OCI-LY1 (cell line): Measurements from ENCODE around the gene PTPN5.
A peak's percentile ranks its signal among the peaks of the same experiment; 100 is the strongest.

Source experiments
- H2AFZ ChIP-seq: fragments of 200-600 bp; sonication (generic), shearing (Covaris generic); 2 replicates; pipeline ENCODE4 v1.6.0; 2014; ENCODE audit warnings: antibody characterized with exemption, mild to moderate bottlenecking, low read length
- H3F3A ChIP-seq: fragments of 200-600 bp; sonication (generic), shearing (Covaris generic); 2 replicates; pipeline ENCODE4 v1.6.0; 2014; ENCODE audit warnings: mild to moderate bottlenecking, antibody characterized with exemption, low read length, moderate library complexity; ENCODE audit not compliant: insufficient read depth
- H3K27ac ChIP-seq: fragments of 200-600 bp; sonication (generic); 2 replicates; pipeline ENCODE4 v1.5.1; 2014; ENCODE audit warnings: low read length, mixed run types, mild to moderate bottlenecking, low read depth; ENCODE audit not compliant: poor library complexity, severe bottlenecking
- H3K27me3 ChIP-seq: fragments of 200-600 bp; sonication (generic); 2 replicates; pipeline ENCODE4 v1.6.0; 2014; ENCODE audit warnings: antibody characterized with exemption, mild to moderate bottlenecking, low read length, moderate library complexity; ENCODE audit not compliant: insufficient read depth
- H3K36me3 ChIP-seq: fragments of 200-600 bp; sonication (generic); 2 replicates; pipeline ENCODE4 v1.6.1; 2014; ENCODE audit warnings: mild to moderate bottlenecking, antibody characterized with exemption, low read length, moderate library complexity, mixed read lengths; ENCODE audit not compliant: insufficient read depth
- H3K4me1 ChIP-seq: fragments of 200-600 bp; sonication (generic); 2 replicates; pipeline ENCODE4 v1.5.1; 2014; ENCODE audit warnings: mild to moderate bottlenecking, low read length, moderate library complexity; ENCODE audit not compliant: insufficient read depth, severe bottlenecking
- H3K4me2 ChIP-seq: fragments of 200-600 bp; sonication (generic), shearing (Covaris generic); 2 replicates; pipeline ENCODE4 v1.6.1; 2014; ENCODE audit warnings: low read length
- H3K4me3 ChIP-seq: fragments of 200-600 bp; sonication (generic); 2 replicates; pipeline ENCODE4 v1.5.1; 2014; ENCODE audit warnings: low read length, low read depth, mild to moderate bottlenecking, mixed read lengths; ENCODE audit not compliant: poor library complexity, severe bottlenecking
- H3K79me2 ChIP-seq: fragments of 200-600 bp; shearing (Covaris generic); 2 replicates; pipeline ENCODE4 v1.6.1; 2016; ENCODE audit warnings: mixed run types, low read length, mixed read lengths; ENCODE audit not compliant: insufficient read depth
- H3K9ac ChIP-seq: fragments of 200-600 bp; sonication (generic), shearing (Covaris generic); 2 replicates; pipeline ENCODE4 v1.6.1; 2014; ENCODE audit warnings: mild to moderate bottlenecking, low read length, mixed read lengths
- H3K9me2 ChIP-seq: fragments of 200-600 bp; sonication (generic), shearing (Covaris generic); 2 replicates; pipeline ENCODE4 v1.6.1; 2014; ENCODE audit warnings: low read depth, mild to moderate bottlenecking, low read length, mixed read lengths
- H3K9me3 ChIP-seq: fragments of 200-600 bp; shearing (Covaris generic); 2 replicates; pipeline ENCODE4 v1.6.1; 2014; ENCODE audit warnings: low read length, mixed read lengths
- H4K20me1 ChIP-seq: fragments of 200-600 bp; sonication (generic), shearing (Covaris generic); 2 replicates; pipeline ENCODE4 v1.6.0; 2016; ENCODE audit warnings: mild to moderate bottlenecking, low read length; ENCODE audit not compliant: insufficient read depth
- CTCF ChIP-seq: fragments of 200-600 bp; sonication (generic), shearing (Covaris generic); IDR thresholded peaks from 2 replicates; pipeline ENCODE4 v1.5.1; 2017; ENCODE audit warnings: mild to moderate bottlenecking, antibody characterized with exemption, low read length, moderate library complexity, mixed read lengths
- EZH2 ChIP-seq: fragments of 200-600 bp; sonication (generic), shearing (Covaris generic); IDR thresholded peaks from 2 replicates; pipeline ENCODE4 v1.8.0; 2017; ENCODE audit warnings: borderline replicate concordance, mixed run types, mild to moderate bottlenecking, antibody characterized with exemption, low read length, moderate library complexity, mixed read lengths

PTPN5 gene

GRCh38 chr11:18699848-18700261 lies 91.7 kb downstream of the PTPN5 start:
- H3K4me3 ChIP-seq = no peak overlapping the region
- no peaks in the 10 kb centered on the region for H3F3A ChIP-seq
- H3K79me2 ChIP-seq = no peaks in the 10 kb centered on the region
- no peaks in the 10 kb centered on the region for H3K9me3 ChIP-seq
- no peaks in the 10 kb centered on the region for H3K36me3 ChIP-seq
- no peak overlapping the region for H3K4me2 ChIP-seq
- H4K20me1 ChIP-seq = no peaks in the 10 kb centered on the region
- no peak overlapping the region for H3K27ac ChIP-seq
- H3K27me3 ChIP-seq = no peaks in the 10 kb centered on the region
- no peak for TF ChIP-seq CTCF
- TF ChIP-seq EZH2 = no peak
- H3K9me2 ChIP-seq = no peaks in the 10 kb centered on the region
- no peak overlapping the region for H2AFZ ChIP-seq
- H3K9ac ChIP-seq = no peak overlapping the region
- peaks cover 10% of the 10 kb centered on the region for H3K4me1 ChIP-seq

DNA sequence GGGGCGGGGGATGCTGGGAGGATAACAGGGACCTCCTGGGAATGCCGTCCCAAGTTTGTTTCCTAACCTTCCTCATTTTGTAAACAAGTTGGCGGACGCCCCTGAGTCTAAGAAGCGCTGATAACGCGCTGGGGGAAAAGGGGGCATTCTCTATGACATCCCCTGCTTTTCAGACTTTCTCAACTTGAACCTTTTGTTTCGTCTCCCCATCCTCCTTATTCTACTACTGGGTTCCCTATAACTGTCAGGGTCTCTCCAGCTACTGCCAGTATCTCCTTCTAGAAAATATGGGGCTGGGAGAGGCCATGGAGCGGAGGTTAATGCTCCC lies 92.4 kb downstream of the PTPN5 start:
- H3K4me1 ChIP-seq = peaks cover 10% of the 10 kb centered on the region
- H3K27ac ChIP-seq = no peak overlapping the region
- H4K20me1 ChIP-seq = no peaks in the 10 kb centered on the region
- H3K79me2 ChIP-seq = no peaks in the 10 kb centered on the region
- H3K36me3 ChIP-seq = no peaks in the 10 kb centered on the region
- H3F3A ChIP-seq = no peaks in the 10 kb centered on the region
- peak overlapping the region; percentile 57 for H3K9ac ChIP-seq
- no peaks in the 10 kb centered on the region for H3K27me3 ChIP-seq
- peak overlapping the region; percentile 88 for H3K4me2 ChIP-seq
- no peaks in the 10 kb centered on the region for H3K9me3 ChIP-seq
- no peaks in the 10 kb centered on the region for H3K9me2 ChIP-seq
- H2AFZ ChIP-seq = no peak overlapping the region; the same call in 1 of the 2 replicates
- TF ChIP-seq EZH2 (no peak), CTCF (no peak)
- peak overlapping the region; percentile 70 for H3K4me3 ChIP-seq

GRCh38 chr11:18698341-18699268 lies 93.0 kb downstream of the PTPN5 start, which contains the start of gene TMEM86A:
Gene TMEM86A, plus strand, starts transcription at chr11:18698779. Its CDS starts 108 bp downstream, at chr11:18698887.
- Histone ChIP-seq H2AFZ (peak within 1 kb of the TSS; percentile 25; the same call in 1 of the 2 replicates), H3K4me1 (peaks cover 10% of the 10 kb centered on the region), H3K27ac (no peak within 1 kb of the TSS)

More at GRCh38 chr11:18698341-18699268, 93.0 kb downstream of the PTPN5 start, which contains the start of gene TMEM86A:
- peak within 1 kb of the TSS; percentile 88 for H3K4me2 ChIP-seq
- no peaks in the 10 kb centered on the region for H3K27me3 ChIP-seq
- H3K36me3 ChIP-seq = no peaks in the 10 kb centered on the region
- H3K79me2 ChIP-seq = no peaks in the 10 kb centered on the region
- no peaks in the 10 kb centered on the region for H3K9me3 ChIP-seq
- H3K4me3 ChIP-seq = peak within 1 kb of the TSS; percentile 70
- H3K9me2 ChIP-seq = no peaks in the 10 kb centered on the region
- H3F3A ChIP-seq = no peaks in the 10 kb centered on the region
- H4K20me1 ChIP-seq = no peaks in the 10 kb centered on the region
- peak within 1 kb of the TSS; percentile 57 for H3K9ac ChIP-seq
- TF ChIP-seq EZH2 (no peak), CTCF (no peak)
